Brain pericyte (primary cell): ENCODE data around the gene ATG14.
"Not testable (repeated sequence)": the region's sequence is repeated elsewhere in the genome, so short reads cannot be mapped to it uniquely, and the experiment has no call there.

Experiments
- DNase-seq: peaks from one replicate; pipeline ENCODE4 v3.0.0-alpha.2; 2012; ENCODE audit warnings: low read depth, low spot score

The ATG14 gene

DNA sequence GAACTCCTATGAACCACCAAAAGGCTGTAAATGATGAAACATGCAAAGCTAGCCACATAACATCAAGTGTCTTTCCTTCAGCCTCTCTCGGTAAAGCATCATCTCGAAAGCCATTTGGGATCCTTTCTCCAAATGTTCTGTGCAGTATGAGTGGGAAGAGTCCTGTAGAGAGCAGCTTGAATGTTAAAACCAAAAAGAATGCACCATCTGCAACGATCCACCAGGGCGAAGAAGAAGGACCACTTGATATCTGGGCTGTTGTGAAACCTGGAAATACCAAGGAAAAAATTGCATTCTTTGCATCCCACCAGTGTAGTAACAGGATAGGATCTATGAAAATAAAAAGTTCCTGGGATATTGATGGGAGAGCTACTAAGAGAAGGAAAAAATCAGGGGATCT is 61.2 kb downstream of the ATG14 start:
- no peak for DNase-seq

DNA sequence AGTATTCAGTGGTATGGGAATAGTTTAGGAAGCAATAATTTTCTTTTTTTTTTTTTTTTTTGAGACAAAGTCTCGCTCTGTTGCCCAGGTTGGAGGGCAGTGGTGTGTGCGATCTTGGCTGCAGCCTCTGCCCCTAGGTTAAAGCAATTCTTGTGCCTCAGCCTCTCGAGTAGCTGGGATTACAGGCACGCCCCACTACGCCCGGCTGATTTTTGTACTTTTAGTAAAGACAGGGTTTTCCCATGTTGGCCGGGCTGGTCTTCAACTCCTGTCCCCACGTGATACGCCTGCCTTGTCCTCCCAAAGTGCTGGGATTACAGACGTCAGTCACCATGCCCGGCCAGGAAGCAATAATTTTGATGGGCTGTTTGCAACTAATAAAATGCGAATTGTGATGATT is 62.1 kb downstream of the ATG14 start:
- no peak for DNase-seq

DNA sequence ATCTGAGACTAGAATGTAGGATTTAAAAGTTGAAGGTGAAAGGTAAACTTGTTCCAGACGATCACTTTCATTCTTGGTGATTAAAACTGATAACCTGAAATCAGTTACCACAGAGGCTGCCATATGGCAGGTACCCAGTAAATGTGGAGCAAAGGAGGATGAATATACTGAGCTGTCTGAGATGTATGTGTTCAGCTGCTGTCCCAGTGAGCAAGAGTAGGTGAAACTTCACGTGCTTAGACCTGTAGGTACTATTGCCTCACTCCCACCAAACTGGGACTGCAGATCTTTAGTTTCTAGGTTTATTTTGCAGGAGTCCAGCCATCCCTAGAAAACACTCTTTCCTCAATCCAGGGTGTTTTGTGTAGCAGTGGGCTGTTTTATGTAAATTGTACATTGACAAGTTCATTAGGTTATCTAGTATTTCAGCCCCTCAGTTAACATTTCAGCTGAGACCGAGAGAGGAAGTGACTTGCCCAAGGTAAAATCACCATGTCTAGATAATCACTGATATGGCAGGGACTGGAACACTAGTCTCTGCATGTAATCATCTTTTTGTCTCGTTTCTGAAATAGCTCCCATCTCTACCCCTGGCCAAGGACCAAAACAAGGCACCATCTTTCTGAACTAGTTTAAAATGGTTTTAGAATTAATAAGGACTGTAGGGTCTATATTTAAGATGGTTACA is 62.7 kb downstream of the ATG14 start:
- DNase-seq = no peak

DNA sequence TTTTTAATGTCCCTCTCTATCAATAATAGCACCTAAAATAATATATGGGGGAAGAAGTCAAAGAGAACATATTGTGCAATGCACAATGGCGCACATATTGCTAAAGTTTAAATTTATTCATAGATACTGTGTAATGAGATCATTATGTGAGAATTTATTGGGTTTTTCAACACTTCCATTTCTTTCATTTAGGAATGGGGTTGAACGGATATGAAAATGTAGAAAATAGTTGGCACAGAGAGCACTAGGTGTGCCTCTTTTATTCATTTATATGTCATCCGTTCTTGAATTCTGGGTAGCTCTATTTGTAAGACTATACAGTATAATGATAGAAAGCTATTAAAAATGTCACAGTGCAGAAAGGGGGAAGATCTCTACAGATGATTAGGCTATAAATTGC is 63.9 kb downstream of the ATG14 start:
- DNase-seq = no peak

DNA sequence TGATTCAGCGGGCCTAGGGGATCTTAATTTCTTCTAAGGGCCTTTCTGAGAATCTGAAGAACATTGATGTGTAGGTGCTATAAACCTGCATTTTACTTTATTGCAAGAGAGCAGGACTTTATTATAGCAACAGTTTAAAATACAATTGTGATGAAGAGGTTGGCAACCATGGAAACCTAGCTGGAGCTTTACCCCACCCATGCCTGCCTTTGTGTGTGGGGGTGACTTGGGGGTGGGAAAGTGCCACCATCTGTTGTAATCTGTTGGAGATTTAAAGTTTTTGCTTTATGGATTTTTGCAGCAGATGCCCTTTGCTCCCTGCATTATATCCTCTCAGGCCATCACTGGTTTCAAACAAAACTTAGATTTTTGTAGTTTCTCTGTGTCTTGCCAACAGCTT is 64.6 kb downstream of the ATG14 start:
- no peak for DNase-seq

DNA sequence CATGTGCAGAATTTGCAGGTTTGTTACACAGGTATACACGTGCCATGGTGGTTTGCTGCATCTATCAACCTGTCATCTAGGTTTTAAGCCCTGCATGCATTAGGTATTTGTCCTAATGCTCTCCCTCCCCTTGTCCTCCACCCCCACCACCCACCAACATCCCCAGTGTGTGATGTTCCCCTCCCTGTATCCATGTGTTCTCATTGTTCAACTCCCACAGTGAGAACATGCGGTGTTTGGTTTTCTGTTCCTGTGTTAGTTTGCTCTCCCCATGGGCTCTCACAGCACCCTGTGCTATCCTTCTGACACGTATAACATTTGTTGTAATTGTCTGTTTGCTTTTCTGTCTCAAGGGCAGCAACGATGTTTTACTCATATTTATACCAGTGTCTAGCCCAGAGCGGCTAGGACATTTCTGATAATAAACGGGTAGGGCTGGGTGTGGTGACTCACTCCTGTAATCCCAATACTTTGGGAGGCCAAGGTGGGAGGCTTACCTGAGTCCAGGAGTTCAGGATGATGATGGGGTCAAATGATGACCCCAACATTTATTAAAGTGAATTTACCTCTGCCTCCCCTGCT is 67.0 kb downstream of the ATG14 start:
- DNase-seq = not testable (repeated sequence)

DNA sequence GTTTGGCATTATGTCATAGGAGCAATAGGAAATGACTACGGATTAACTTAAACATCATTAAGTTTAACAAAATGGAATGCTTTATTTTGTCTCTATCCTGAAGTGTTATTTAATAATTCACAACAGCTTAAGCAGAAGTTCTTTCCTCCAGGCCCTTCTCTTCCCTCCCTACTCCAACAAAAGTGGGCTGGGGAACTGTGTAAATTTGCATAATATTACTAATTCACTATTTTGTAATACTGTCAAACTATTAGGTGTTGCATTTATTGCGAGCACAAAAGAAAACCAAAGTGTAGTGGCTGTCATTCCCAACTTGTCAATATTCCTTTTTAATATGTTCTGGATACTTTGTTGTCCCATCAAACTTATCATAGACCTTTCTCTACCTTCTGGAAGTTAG is 69.8 kb downstream of the ATG14 start:
- no peak for DNase-seq

DNA sequence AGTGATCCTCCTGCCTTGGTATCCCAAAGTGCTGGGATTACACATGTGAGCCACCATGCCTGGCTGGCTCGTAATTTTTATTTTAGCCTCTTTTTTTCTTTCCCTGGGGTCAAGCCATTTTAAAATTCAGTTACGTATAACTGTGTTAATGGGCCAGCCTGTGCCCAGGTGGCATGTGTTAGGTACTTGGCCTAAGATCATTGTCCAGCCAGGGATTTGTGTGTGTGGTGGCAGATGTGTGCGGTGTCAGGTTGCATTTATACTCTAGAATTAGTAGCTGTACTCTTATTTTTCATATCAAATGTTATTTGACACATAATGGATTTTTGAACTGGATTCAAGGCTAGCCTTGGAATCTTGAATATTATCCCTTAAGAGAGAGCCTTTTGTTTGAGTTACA is 71.1 kb downstream of the ATG14 start:
- DNase-seq = no peak

DNA sequence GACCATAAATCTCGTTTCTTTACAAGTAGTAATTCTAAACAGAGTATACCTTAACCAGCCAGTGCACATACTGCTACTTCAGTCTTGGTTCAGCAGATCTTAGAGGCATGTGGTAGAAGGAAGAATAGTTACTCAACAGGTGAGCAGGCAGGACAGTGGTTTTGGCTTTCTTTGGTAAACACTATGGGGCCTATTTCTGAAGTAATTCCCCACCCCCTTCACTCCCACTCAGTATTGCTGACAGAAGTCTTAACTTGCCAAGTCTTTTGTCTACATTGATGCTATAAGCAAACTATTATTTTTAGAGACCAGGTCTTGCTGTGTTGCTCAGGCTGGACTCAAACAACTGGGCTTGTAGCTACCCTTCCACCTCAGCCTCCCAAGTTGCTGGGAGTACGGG is 71.9 kb downstream of the ATG14 start:
- DNase-seq = no peak

DNA sequence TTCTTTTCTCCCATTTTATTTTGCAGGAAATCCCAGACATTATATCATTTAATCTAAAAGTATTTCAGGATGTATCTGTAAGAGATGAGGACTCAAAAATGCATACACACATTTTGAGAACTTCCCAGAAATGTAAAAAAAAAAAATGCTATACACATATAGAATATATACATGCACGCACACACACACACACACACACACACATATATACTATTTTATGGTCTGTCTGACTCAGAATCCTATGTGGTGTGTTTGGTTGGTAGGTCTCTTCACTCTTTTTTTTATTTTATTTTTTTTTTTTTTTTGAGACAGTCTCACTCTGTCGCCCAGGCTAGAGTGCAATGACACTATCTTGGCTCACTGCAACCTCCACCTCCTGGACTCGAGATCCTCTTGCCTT is 74.9 kb downstream of the ATG14 start:
- no peak for DNase-seq

DNA sequence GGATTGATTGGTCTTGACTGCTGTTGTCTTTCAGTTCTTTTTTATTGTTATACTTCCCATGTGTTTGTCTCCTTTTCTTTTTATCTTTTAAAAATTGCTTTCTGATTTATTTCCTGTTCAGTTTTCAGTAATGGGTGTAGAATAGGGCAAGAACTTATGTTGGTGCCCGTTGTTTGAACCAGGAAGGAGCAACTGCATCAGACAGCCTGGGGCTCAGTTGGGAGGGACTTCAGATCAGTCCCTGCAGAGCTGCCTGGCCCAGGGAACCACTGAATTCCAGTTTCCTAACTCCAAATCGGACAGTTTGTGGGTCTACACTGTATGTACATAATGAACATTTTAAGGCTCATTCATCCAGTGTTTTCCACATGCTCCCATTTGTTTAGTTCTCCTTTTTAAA is 75.5 kb downstream of the ATG14 start:
- no peak for DNase-seq

DNA sequence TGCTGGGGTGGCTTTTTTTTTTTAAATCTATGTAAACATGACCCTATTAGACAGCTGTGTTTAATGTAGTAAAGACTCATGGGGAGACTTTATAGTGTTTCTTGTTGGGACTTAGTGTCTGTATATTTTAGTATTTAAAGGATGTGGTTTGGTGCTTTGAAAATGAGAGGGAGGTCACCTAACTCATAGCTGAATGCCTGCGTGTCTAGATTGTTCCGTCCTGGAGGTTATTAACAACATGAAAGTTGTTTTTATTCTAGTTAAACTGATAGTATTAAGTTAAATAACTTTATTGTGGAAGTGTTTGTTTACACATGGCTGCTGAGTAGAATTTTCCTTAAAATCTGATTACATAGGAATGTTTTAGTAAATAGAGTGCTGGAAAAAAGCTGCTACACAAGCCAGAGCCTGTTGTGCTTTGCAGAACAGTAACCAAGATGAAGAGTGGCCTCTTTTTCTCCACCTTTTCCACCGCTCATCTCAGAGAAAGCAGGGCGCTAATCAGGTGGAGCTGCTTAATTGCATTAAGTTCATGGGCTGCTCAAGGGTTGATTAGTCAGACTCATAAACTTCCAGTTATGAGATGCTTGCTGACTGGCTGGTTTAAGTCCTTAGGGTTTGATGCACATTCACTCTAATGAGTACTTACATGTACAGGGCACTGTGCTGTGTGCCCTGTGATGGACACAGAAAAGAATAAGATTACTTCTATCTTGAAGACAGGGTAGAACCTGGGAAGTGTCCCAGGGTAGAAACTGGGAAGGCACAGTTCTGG is 77.7 kb downstream of the ATG14 start:
- DNase-seq = no peak

DNA sequence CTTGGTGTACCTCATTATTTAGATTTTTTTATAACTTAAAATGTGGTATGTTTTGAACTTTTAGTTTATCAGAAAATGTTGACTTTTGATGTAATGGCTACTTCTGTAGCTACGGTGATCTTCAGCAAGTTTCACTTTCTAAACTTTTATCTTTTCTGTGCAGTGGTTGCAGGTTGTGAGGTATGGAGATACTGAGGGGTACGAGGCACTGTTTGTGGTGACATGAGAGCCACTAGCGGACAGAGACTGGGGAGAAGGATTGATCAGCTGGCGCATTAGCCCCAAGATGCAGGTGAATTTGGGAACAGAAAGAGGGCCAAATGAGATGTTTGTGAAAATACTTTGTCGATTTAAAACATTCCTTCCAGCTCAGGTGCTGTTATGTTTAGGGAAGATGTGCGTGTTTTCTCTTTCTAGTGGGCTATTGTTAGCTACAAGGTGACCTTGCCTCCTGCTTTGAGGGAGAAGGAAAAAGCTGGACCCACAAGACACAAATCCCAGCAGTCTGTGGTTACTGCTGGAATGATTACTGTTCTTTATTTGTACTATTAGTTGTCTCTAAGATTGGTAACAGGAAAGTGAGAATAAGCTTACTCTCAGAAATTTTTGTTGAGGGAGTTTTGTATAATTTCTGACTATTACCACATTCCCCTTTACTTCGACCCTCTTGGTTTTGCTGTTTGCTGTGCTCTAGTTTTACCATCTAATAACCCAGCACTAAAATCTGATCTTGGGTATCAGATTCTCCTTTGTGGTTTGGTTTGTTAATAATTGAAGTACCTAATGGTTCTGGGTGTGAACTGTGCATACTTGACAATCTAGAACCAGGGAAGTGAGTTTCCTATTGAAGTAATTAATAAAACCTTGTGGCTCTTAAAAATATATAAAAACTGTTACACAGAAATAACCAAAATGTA is 78.7 kb downstream of the ATG14 start:
- no peak for DNase-seq

DNA sequence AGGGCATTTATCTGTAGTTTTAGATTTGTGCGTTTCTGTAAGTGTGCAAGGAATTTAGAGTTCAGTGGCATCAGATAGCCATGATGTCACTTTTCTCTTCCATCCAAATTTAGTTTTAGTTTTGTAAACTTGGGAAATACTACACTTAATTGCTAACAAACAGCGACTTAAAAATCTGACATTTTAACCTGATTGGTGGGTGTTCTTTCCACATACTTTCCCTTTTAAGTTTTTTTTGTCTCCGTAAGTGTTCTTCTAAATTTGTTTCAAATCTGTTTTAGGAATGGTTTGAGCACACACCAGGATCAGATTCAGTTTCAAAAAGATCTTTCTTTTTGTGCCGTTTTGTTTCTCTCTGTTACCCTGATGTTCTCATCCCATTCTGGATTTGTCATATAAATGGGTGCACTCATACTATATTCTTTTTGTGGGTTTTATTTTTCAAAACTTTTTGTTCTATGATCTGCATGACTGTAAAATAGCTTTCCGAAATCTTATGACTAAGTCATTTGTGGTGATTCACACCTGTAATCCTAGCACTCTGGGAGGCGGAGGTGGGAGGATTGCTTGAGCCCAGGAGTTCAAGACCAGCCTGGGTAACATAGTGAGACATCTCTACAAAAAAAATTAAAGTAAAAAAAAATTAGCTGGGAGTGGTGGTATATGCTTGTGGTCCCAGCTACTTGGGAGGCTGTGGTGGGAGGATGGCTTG is 81.5 kb downstream of the ATG14 start:
- DNase-seq = no peak

DNA sequence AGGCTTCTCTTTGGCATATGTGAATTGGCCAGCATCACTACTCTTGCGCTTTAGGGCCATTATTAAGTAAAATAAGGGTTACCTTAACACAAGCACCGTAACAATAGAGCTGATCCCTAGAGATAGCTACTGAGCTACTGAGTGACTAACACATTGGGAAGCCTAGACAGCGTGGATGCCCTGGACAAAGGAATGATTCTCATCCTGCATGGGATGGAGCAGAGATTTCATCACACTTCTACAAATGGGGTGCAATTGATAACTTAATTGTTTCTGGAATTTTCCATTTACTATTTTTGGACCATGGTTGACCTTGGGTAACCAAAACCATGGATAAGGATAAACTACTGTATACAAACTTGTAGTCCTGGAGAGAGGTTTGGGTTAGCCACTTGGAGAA is 83.3 kb downstream of the ATG14 start:
- no peak for DNase-seq

DNA sequence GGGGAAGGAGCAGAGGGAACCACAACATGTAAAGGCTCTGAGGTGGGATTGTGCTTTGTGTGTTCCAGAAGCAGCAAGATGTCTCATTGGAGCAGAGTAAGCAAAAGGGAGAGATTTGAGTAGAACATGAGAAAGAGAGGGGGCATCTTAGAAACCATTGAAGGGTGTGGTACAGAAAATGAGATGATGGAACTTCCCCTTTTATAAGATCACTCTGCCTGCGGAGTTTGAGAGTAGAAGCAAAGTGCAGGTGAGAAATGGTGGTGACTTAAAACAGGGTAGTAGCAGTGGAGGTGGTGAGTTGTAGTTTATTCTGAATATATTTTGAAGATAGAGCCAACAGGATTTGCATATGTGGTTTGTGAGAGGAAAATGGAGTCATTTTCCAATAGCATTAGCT is 84.5 kb downstream of the ATG14 start:
- no peak for DNase-seq

DNA sequence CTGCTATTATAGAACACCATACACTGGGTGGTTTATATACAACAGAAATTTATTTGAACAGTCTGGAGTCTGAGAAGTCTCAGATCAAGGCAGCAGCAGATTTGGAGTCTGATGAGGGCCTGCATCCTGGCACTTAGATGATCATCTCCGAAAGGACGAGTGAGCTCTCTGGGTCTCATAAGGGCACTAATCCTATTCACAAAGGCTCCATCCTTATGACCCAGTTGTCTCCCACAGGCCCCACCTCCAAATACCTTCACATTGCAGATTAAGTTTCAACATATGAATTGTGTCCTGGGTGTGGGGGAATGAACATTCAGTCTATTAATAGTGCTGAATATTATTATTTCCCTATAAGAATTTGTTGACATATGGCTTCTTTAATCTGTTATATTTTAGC is 86.8 kb downstream of the ATG14 start:
- DNase-seq = no peak

DNA sequence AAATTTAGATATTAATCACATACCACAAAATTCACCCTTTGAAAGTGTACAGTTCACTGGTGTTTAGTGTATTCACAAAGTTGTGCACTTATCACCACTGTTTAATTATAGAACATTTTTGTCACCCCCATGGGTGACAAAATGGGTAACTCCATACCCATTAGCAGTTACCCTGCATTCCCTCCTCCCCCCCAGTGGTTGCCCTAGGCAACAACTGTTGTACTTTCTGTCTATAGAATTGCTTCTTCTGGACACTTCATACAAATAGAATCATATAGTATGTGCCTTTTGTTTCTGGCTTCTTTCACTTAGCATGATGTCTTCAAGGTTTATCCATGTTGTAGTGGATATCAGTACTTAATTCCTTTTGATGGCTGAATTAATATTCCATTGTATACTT is 87.7 kb downstream of the ATG14 start:
- DNase-seq = no peak

DNA sequence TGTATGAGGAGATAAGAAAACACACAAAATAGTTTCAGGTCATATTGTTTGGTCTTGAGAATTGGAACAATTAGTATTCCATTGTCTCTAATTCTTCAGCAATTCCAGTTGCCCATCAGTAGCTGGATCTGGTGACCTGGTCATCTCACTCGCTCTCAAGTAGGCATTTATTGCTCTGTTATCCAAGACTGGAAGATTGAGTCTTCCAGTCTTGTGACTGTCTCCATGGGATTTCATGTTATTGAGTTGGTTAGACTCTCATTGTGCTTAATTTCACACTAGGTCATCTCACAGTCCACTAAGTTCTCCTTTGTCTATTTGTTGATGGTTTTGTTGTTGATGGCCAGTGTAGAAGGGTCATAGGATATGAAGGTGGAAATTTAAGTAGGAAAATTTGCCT is 92.9 kb downstream of the ATG14 start:
- no peak for DNase-seq

DNA sequence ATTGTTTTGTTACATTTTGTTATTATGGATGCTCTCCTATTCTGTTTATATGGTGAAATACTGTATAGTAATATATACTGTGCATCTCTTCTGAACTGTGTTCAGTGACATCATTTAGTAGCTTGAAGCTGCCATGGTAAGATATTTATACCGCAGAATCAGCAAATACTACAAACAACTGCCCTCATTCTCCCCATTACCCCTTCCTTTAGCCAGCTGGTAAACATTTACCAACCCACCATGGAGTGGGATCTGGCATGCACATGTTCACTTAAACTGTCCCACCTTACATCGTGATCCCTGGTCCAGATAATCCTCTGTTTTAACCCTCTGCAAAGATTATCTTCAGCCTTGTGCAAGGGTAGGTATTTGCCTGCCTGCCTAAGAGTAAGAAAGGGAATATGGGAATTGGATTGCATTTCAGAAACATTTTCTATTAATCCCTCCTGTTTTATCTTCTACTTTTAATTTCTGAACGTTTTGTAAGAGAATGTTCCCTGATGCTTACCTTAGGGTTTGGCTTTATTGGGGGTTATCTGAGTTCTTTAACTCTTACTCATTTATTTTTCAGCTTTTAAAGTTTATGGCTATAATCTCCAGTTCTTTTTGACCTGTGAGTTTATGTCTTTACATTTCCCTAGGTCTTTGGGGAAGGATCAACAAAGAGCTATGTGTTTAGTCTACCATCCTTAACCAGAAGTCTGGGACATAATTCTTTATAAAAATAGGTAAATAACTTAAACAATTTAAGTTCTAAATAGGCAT is 93.9 kb downstream of the ATG14 start:
- DNase-seq = no peak

DNA sequence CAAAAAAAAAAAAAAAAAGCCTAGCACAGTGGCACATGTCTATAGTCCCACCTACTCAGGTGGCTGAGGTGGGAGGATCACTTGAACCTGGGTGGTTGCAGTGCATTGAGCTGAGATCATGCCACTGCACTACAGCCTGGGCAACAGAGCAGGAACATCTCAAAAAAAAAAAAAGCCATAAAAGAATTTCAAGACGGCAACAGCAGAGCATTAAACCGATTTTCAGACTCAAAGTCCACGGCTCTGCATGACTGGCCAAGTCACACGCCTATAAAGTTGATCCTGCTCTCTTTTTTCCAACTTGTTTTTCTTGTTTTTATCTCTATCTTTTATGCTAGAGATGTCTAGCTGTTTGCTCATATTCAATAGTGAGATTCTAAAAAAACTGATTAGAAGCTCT is 95.1 kb downstream of the ATG14 start:
- DNase-seq = no peak
